NAMALWA (cell line): ENCODE measurements around the gene MSH6.

ENCODE experiments used
- DNase-seq: peaks from one replicate; pipeline ENCODE4 v3.0.0-alpha.2; 2015; ENCODE audit warnings: low spot score

Gene MSH6

GRCh38 chr2:47782671-47783485 is at the start of gene MSH6:
Gene MSH6, plus strand, starts transcription at chr2:47783145. Its CDS starts 89 bp downstream, at chr2:47783234.
- DNase-seq: peak; percentile 94

DNA sequence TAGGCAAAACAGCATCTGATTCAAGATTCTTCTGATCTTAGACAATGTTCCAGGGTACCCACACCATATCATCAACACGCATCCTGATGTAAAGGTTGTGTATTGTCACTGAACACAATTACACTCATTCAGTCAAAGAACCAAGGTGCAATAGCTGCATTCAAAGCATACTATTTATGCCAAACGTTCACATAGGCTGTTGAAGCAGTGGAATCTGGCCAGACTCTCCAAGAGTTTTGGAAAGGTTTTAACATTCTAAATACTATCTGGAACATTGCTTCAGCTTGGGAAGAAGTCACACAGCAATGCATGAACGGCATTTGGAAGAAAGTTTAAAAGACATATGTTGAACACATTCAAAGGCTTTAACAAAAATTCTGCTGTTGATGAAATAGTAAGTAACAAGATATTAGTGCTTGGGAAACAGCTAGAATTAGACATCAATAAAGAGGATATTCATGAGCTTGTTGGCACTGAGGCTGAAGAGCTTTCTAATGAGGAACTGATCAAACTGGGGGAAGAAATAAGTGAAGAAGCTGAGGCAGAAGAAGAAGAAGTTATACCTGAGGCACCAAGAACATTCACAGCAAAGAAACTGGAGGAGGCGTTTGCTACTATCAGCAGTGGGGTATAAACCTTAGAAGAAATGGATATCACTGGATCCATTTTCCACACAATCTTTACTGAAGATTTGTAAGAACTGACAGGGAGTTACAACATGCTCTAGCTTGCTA is 47.6 kb upstream of the MSH6 start:
- peak; percentile 46 for DNase-seq

DNA sequence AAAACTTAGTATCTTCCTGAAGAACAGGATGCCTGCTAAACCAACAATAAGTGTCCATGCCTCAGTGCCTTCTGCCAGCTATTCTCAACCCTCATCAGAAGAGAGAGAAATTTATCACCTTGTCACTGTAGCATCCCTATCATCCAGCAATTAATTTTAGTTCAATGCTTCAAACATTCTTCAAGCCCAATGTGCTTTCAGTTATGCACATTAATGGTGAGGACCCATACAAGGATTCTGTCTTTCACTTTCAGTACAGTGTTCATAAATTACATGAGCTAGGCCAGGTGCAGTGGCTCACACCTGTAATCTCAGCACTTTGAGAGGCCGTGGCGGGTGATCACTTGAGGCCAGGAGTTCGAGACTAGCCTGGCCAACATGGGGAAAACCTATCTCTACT is 47.0 kb upstream of the MSH6 start:
- DNase-seq: peak; percentile 56

DNA sequence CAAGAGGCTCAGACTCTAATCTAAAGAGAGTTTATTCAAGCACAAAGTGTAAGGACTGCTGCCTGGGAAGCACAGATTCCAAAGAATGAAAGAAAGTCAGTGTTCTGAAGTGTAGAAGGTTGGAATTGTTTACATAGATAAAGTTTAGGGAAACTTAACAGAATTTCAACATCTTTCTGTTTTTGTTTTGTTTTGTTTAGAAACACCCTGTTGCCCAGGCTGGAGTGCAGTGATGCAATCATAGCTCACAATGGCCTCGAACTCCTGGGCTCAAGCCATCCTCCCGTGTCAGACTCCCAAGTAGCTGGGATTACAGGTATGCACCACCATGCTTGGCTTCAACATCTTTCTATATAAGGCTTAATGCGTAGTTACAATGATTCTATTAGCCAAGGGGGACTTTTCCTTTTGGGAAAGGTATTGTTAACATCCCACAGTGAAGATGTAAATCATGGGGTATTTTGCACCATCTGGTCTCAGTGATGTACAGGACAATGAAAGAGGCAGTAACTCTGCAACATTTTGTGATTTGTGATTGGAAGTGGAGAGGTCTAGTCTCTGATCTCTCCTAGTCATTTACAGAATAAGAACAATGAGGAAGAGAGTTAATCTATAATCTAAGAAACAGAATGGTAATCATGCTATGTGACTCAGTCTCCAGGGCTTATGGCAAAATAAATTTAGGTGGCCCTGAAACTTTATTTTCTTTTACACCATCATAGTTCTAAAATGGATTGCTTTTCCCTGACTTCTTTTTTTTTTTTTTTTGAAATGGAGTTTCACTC is 45.6 kb upstream of the MSH6 start:
- no peak for DNase-seq

GRCh38 chr2:47738331-47738730 is 44.6 kb upstream of the MSH6 start:
- peak; percentile 66 for DNase-seq

DNA sequence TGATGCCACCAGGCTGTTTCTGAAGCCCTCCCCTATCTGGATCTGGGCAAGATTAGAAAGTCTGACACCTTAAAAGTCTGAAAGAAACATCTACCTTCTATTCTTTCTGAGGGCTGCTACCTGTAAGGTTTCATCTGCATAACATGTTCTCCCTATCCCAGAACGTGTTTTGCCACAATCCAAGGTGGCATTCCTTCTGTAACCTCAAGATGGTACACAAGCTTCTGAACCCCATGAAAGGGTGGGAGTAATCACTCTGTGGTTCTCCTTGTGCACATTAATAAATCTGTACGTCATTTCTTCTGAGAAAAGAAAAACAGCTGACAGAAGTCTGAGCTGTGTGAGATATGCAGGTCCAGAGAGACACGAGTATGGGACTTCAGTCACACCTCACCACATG is 41.8 kb upstream of the MSH6 start:
- DNase-seq: no peak

GRCh38 chr2:47741637-47742036 is 41.3 kb upstream of the MSH6 start:
- no peak for DNase-seq

GRCh38 chr2:47744074-47744473 is 38.9 kb upstream of the MSH6 start:
- DNase-seq: no peak

DNA sequence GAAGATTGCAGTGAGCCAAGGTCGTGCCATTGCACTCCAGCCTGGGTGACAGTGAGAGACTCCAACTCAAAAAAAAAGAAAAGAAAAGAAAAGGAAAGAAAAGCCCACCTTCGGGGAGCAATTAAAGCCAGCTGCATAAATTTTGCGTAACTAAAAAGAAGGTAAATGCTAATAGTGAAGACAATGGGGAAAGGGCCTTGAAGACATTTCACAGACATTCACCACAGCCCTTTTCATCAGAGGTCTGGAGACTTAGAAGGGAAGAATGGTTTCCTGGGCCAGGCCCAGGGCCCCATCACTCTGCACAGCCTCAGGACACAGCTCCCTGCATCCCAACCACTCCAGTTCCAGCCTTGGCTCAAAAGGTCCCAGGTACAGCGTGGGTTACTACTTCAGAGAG is 35.1 kb upstream of the MSH6 start:
- no peak for DNase-seq

DNA sequence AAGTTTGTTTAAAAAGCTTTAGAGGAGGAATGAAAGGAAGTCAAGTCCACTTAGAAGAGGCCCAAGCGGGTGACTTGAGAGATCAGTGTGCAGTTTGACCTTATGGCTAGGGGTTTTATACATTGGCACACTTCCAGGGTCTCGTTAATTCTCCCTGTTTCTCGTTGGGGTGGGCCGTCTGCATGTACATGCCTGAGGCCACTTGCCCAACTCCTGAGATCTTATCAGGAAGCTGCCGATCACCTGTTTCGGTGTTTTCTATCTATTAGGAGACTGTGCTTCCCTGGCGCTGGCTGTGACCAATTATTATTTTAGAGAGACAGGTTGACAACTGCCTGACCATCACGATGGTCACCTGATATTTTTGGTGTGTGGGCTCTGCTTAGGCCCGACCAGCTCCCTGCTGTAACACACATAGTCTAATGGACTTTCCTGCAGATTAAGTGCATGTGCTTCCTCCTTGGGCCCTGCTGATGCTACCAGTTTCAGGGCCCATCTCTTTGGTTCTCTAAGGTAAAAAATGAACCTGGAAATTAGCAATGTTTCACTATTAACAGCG is 31.0 kb upstream of the MSH6 start:
- DNase-seq: no peak

- no peak for DNase-seq
Measured at GRCh38 chr2:47767497-47767844, 15.5 kb upstream of the MSH6 start.

GRCh38 chr2:47767880-47768609 is 14.9 kb upstream of the MSH6 start:
- DNase-seq: peak; percentile 70

GRCh38 chr2:47769318-47769717 is 13.6 kb upstream of the MSH6 start:
- no peak for DNase-seq

DNA sequence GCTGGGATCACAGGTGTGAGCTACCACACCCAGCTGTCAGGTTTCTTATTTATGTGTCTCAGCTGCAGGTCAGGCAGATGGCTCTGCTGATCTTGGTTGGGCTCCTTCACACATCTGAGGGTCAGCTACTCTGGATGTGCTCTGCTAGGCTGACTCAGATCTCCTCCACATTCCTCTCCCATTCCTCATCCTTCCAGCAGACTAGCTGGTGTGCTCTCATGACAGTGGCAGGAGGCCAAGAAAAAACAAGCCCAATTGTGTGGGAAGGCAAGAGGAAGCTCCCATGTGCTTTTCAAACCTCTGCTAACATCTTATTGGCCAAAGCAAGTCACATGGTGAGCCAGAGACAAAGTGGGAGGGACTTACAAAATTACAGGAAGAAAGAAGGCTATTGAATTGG is 11.7 kb upstream of the MSH6 start:
- peak; percentile 67 for DNase-seq

- no peak for DNase-seq
Measured at GRCh38 chr2:47772343-47772742, 10.6 kb upstream of the MSH6 start.

- DNase-seq: no peak
Measured at GRCh38 chr2:47774567-47774966, 8.4 kb upstream of the MSH6 start.

GRCh38 chr2:47777277-47777937 is 5.5 kb upstream of the MSH6 start:
- no peak for DNase-seq

GRCh38 chr2:47778698-47779425 is 4.1 kb upstream of the MSH6 start:
- no peak for DNase-seq

- DNase-seq: no peak
Measured at GRCh38 chr2:47779426-47779790, 3.5 kb upstream of the MSH6 start.

DNA sequence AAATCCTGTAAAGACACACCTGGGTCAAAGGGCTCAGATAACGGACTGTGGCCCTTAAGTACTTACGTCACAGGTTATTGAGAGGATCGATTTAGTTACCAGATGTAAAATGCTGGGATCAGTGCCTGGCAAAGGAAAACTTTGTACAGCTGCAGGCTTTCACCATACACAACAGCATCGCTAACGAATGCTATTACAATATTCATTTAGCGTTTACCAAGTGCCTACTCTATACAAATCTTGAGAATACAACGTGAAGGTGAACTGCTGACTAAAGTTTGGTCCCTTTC is 619 bp upstream of the MSH6 start:
- no peak for DNase-seq
